Glutamatergic neuron (in vitro differentiated cells): ENCODE measurements around the gene HNRNPH2. TPM values are rescaled to one million over a fixed set of nuclear protein-coding genes. Genes with fewer than 3 reads are reported as not detected.

Source experiments
- DNase-seq: peaks from one replicate; pipeline ENCODE4 v3.0.0; 2022
- H3K27ac Mint-ChIP-seq: one replicate; pipeline ENCODE4 v1.8.0; 2020; ENCODE audit warnings: mild to moderate bottlenecking, mixed read lengths, inconsistent platforms; ENCODE audit not compliant: unreplicated experiment
- H3K27me3 Mint-ChIP-seq: one replicate; pipeline ENCODE4 v1.8.0; 2020; ENCODE audit warnings: mild to moderate bottlenecking, moderate library complexity, mixed read lengths, inconsistent platforms; ENCODE audit not compliant: unreplicated experiment
- H3K36me3 Mint-ChIP-seq: one replicate; pipeline ENCODE4 v1.8.0; 2020; ENCODE audit warnings: mild to moderate bottlenecking, mixed read lengths, inconsistent platforms; ENCODE audit not compliant: unreplicated experiment
- H3K4me1 Mint-ChIP-seq: one replicate; pipeline ENCODE4 v1.8.0; 2020; ENCODE audit warnings: mild to moderate bottlenecking, low read depth, mixed read lengths, inconsistent platforms; ENCODE audit not compliant: unreplicated experiment
- H3K4me3 Mint-ChIP-seq: one replicate; pipeline ENCODE4 v1.8.0; 2020; ENCODE audit warnings: mild to moderate bottlenecking, mixed read lengths, inconsistent platforms; ENCODE audit not compliant: unreplicated experiment
- H3K9me3 Mint-ChIP-seq: one replicate; pipeline ENCODE4 v1.8.0; 2020; ENCODE audit warnings: mild to moderate bottlenecking, moderate library complexity, mixed read lengths, inconsistent platforms; ENCODE audit not compliant: unreplicated experiment
- CTCF ChIP-seq: fragments of 200-600 bp; sonication (generic); IDR thresholded peaks from one replicate; pipeline ENCODE4 v1.5.0; 2021; ENCODE audit not compliant: partially characterized antibody, unreplicated experiment
- total RNA-seq: library from RNA; stranded (reverse); fragmentation: NEBNext Ultra II Directional; extraction: Animal tissue kit (Norgen Biotek cat#: 25700); gene quantifications from one replicate; pipeline ENCODE4 v1.2.1, GENCODE V29; 2021; ENCODE audit not compliant: unreplicated experiment

HNRNPH2 gene
- total RNA-seq, 1 donor from 2014 or later = 67.7 TPM

- Mint-ChIP-seq H3K36me3 (no peaks in the 10 kb centered on the region), H3K4me1 (peaks cover 5% of the 10 kb centered on the region), H3K27ac (peak overlapping the region; percentile 12), H3K4me3 (no peak overlapping the region), H3K9me3 (peaks cover 2% of the 10 kb centered on the region), H3K27me3 (peaks cover 4% of the 10 kb centered on the region)
- no peak for TF ChIP-seq CTCF
- DNase-seq = no peak
These were observed 8.7 kb downstream of the HNRNPH2 start for GRCh38 chrX:101416691-101417090.

GRCh38 chrX:101417190-101417589 is 9.2 kb downstream of the HNRNPH2 start:
- Mint-ChIP-seq H3K36me3 (no peaks in the 10 kb centered on the region), H3K9me3 (peaks cover 2% of the 10 kb centered on the region), H3K27ac (peak overlapping the region; percentile 96), H3K4me1 (peaks cover 5% of the 10 kb centered on the region), H3K4me3 (peak overlapping the region; percentile 91), H3K27me3 (peaks cover 4% of the 10 kb centered on the region)
- no peak for DNase-seq
- no peak for TF ChIP-seq CTCF

- peak overlapping the region; percentile 91 for H3K4me3 Mint-ChIP-seq
- DNase-seq = peak; percentile 77
- H3K27me3 Mint-ChIP-seq = peaks cover 1% of the 10 kb centered on the region
- peaks cover 5% of the 10 kb centered on the region for H3K4me1 Mint-ChIP-seq
- TF ChIP-seq CTCF = no peak
- H3K9me3 Mint-ChIP-seq = peaks cover 3% of the 10 kb centered on the region
- H3K27ac Mint-ChIP-seq = peak overlapping the region; percentile 96
- no peaks in the 10 kb centered on the region for H3K36me3 Mint-ChIP-seq
These were observed 10.2 kb downstream of the HNRNPH2 start for GRCh38 chrX:101417981-101418841.

GRCh38 chrX:101419489-101419888 is 11.5 kb downstream of the HNRNPH2 start:
- no peak for TF ChIP-seq CTCF
- Mint-ChIP-seq H3K27ac (no peak overlapping the region), H3K4me1 (peaks cover 5% of the 10 kb centered on the region), H3K36me3 (no peaks in the 10 kb centered on the region), H3K27me3 (peaks cover 1% of the 10 kb centered on the region), H3K9me3 (peaks cover 3% of the 10 kb centered on the region), H3K4me3 (no peak overlapping the region)
- DNase-seq = no peak

- no peaks in the 10 kb centered on the region for H3K36me3 Mint-ChIP-seq
- no peak for TF ChIP-seq CTCF
- no peak overlapping the region for H3K4me3 Mint-ChIP-seq
- DNase-seq = no peak
- no peak overlapping the region for H3K27ac Mint-ChIP-seq
- H3K4me1 Mint-ChIP-seq = no peaks in the 10 kb centered on the region
- H3K9me3 Mint-ChIP-seq = peaks cover 2% of the 10 kb centered on the region
- no peaks in the 10 kb centered on the region for H3K27me3 Mint-ChIP-seq
These were observed 19.9 kb downstream of the HNRNPH2 start for GRCh38 chrX:101427954-101428353.
